Transverse colon (tissue), 4 donors: Measurements from ENCODE around the gene SIDT2. TPM values are rescaled to one million over a fixed set of nuclear protein-coding genes. Genes with fewer than 3 reads are reported as not detected.
"Not testable (repeated sequence)": the region's sequence is repeated elsewhere in the genome, so short reads cannot be mapped to it uniquely, and the experiment has no call there.

Source experiments
- DNase-seq: peaks from one replicate; pipeline ENCODE4 v3.0.0-alpha.2; 2019
- H3K27ac ChIP-seq, 4 donors: fragments of 200-600 bp; sonication (generic); 2 replicates each; pipeline ENCODE4 v1.5.1; 2016 to 2018; ENCODE audit warnings: inconsistent platforms in 4 of 4
- H3K27me3 ChIP-seq: fragments of 200-600 bp; sonication (generic); 2 replicates; pipeline ENCODE4 v1.5.1; 2017; ENCODE audit warnings: inconsistent platforms
- H3K36me3 ChIP-seq, 4 donors: fragments of 200-600 bp; sonication (generic); 2 replicates each; pipeline ENCODE4 v1.5.1; 2017 to 2019; ENCODE audit warnings: inconsistent platforms in 4 of 4
- H3K4me1 ChIP-seq, 4 donors: fragments of 200-600 bp; sonication (generic); 2 replicates each; pipeline ENCODE4 v1.5.1; 2017 to 2020; ENCODE audit warnings: inconsistent platforms in 4 of 4
- H3K4me3 ChIP-seq, 4 donors: fragments of 200-600 bp; sonication (generic); 1 replicate in 1 of 4; 2 replicates in 3 of 4; pipeline versions ENCODE4 v1.5.1 to v1.6.1; 2017 to 2019; ENCODE audit warnings: inconsistent platforms in 4 of 4
- H3K9me3 ChIP-seq, 2 donors: fragments of 200-600 bp; sonication (generic); 2 replicates each; pipeline ENCODE4 v1.5.1; 2017 to 2019; ENCODE audit warnings: inconsistent platforms in 2 of 2
- CTCF ChIP-seq, 5 experiments: fragments of 200-600 bp in 3 of 5; fragments of 450-650 bp in 2 of 5; sonication (generic) in 3 of 5; IDR thresholded peaks; 1 replicate in 2 of 5; 2 replicates in 3 of 5; pipeline ENCODE4 v1.5.1; 2016 to 2017; ENCODE audit warnings: antibody characterized with exemption in 5 of 5, inconsistent platforms in 3 of 5, mild to moderate bottlenecking in 2 of 5, moderate library complexity in 1 of 5
- EP300 ChIP-seq: sonication (generic); formaldehyde crosslinking; IDR thresholded peaks from one replicate; pipeline ENCODE4 v1.6.1; 2017; ENCODE audit warnings: antibody characterized with exemption, low read depth
- POLR2A ChIP-seq: fragments of 450-650 bp; IDR thresholded peaks from one replicate; pipeline ENCODE4 v1.6.1; 2016; ENCODE audit warnings: antibody characterized with exemption, mild to moderate bottlenecking, moderate library complexity
- POLR2AphosphoS5 ChIP-seq, 3 donors: sonication (generic); formaldehyde crosslinking; IDR thresholded peaks; one replicate each; pipeline ENCODE4 v1.6.1; 2016; ENCODE audit warnings: antibody characterized with exemption in 3 of 3
- WGBS, 2 donors: methylation state at CpG; one replicate each; pipeline ENCODE4 v1.1.5; 2018; ENCODE audit warnings: low coverage in 1 of 2; 5-methylcytosine and 5-hydroxymethylcytosine counted together
- in situ Hi-C, 4 donors: fragments of 200-750 bp; cut with MboI; loops; one replicate each; pipeline versions ENCODE4 v1.15.0 to v1.15.1; 2017; ENCODE audit warnings: low sequenced_read_pairs in 3 of 4, low pct_ligation_motif_present in 1 of 4, low pct_unique_long_range_greater_than_20kb in 1 of 4
- intact Hi-C: fragments of 100-400 bp; cut with DNase I; formaldehyde crosslinking; loops from one replicate; pipeline ENCODE4 v1.15.1; 2023; ENCODE audit warnings: low total_unique reads
- total RNA-seq, 4 donors: library from RNA; depleted of rRNA; stranded (reverse); fragments of >200 nt; gene quantifications; one replicate each; pipeline ENCODE4 v1.1.0, GENCODE V29; 2016

The SIDT2 gene
- 10 to 100 TPM; 68.1 to 95.0 (median 78.2) TPM for total RNA-seq

- in situ Hi-C loops (no loop called here), intact Hi-C loops (no loop called here)
- Histone ChIP-seq H3K9me3 (no peaks in the 10 kb centered on the region), H3K36me3 (peaks cover 0 to 5% (median 0%) of the 10 kb centered on the region in 4 donors), H3K4me3 (peak within 1 kb of the TSS; percentile 83 to 95 (median 88)), H3K4me1 (peaks cover 12 to 32% (median 29%) of the 10 kb centered on the region in 4 donors), H3K27me3 (no peaks in the 10 kb centered on the region), H3K27ac (peak within 1 kb of the TSS; percentile 95 to 98 (median 98))
- peak; percentile 97 for DNase-seq
- TF ChIP-seq POLR2AphosphoS5 (IDR thresholded peaks at IDR 0.05) = peak; percentile 97 to 99 (median 98)
- peak; percentile 93 for TF ChIP-seq POLR2A
- TF ChIP-seq CTCF (IDR thresholded peaks at IDR 0.05) = no peak
- TF ChIP-seq EP300 = no peak
- 2 to 3% methylated on average over 9 to 42 of the region's 51 CpGs for WGBS, 2 donors
These were observed at the start of gene SIDT2 for GRCh38 chr11:117178210-117179034. Gene SIDT2 (plus strand): TSS chr11:117178743. CDS start chr11:117179264, 521 bp downstream.

- DNase-seq, H3K36me3 ChIP-seq, H3K9me3 ChIP-seq, H3K4me3 ChIP-seq, in situ Hi-C loops, H3K4me1 ChIP-seq, H3K27me3 ChIP-seq, H3K27ac ChIP-seq: not testable (repeated sequence)
- intact Hi-C loops = loop anchor here (5.0 kb wide), 1 partner anchor 77 kb away; no protein-coding TSS in a partner anchor
- 91 to 100% methylated on average over 2 to 7 of the region's 7 CpGs for WGBS, 2 donors
These were observed 48.1 kb upstream of the SIDT2 start for GRCh38 chr11:117130396-117130795.

- H3K4me3 ChIP-seq = no peak overlapping the region
- H3K4me1 ChIP-seq = no peaks in the 10 kb centered on the region
- no peaks in the 10 kb centered on the region for H3K9me3 ChIP-seq
- intact Hi-C loops (loop anchor here (5.0 kb wide), 1 partner anchor 76 kb away; no protein-coding TSS in a partner anchor), in situ Hi-C loops (no loop called here)
- no peak for TF ChIP-seq CTCF (IDR thresholded peaks at IDR 0.05)
- no peak for TF ChIP-seq EP300
- TF ChIP-seq POLR2AphosphoS5 (IDR thresholded peaks at IDR 0.05) = no peak
- no peaks in the 10 kb centered on the region for H3K36me3 ChIP-seq
- H3K27me3 ChIP-seq = no peaks in the 10 kb centered on the region
- no peak for DNase-seq
- WGBS, 2 donors = 75 to 90% methylated on average over 7 of the region's 7 CpGs
- no peak overlapping the region for H3K27ac ChIP-seq
These were observed 47.7 kb upstream of the SIDT2 start for GRCh38 chr11:117130879-117131278.

- intact Hi-C loops = loop anchor here (5.0 kb wide), 1 partner anchor 73 kb away; no protein-coding TSS in a partner anchor
- Histone ChIP-seq H3K9me3 (no peaks in the 10 kb centered on the region), H3K27me3 (no peaks in the 10 kb centered on the region), H3K4me1 (no peaks in the 10 kb centered on the region), H3K36me3 (no peaks in the 10 kb centered on the region), H3K27ac (no peak overlapping the region), H3K4me3 (no peak overlapping the region)
- no peak for DNase-seq
- in situ Hi-C loops = no loop called here
- 50 to 58% methylated on average over 2 to 3 of the region's 3 CpGs for WGBS, 2 donors
- TF ChIP-seq EP300 (no peak), POLR2AphosphoS5 (IDR thresholded peaks at IDR 0.05) (no peak), POLR2A (no peak), CTCF (IDR thresholded peaks at IDR 0.05) (no peak)
These were observed 44.1 kb upstream of the SIDT2 start for GRCh38 chr11:117134431-117134830.

- H3K9me3 ChIP-seq, H3K4me3 ChIP-seq, H3K4me1 ChIP-seq, in situ Hi-C loops, H3K27me3 ChIP-seq, H3K36me3 ChIP-seq, DNase-seq, H3K27ac ChIP-seq: not testable (repeated sequence)
- 80% methylated on average over 1 of the region's 4 CpGs; no CpG with 5 or more reads in 1 of the 2 donors for WGBS, 2 donors
- intact Hi-C loops = loop anchor here (5.0 kb wide), 1 partner anchor 72 kb away; no protein-coding TSS in a partner anchor
These were observed 43.6 kb upstream of the SIDT2 start for GRCh38 chr11:117134979-117135378.

GRCh38 chr11:117137223-117138086 lies 41.1 kb upstream of the SIDT2 start:
- DNase-seq, H3K4me1 ChIP-seq, in situ Hi-C loops, H3K4me3 ChIP-seq, H3K9me3 ChIP-seq, intact Hi-C loops, H3K36me3 ChIP-seq, H3K27me3 ChIP-seq, H3K27ac ChIP-seq: not testable (repeated sequence)
- no CpG with 5 or more reads among the region's 15 CpGs for WGBS, 2 donors
